ENCODE results near the gene GLI3. TPM values are rescaled to one million over a fixed set of nuclear protein-coding genes. Genes with fewer than 3 reads are reported as not detected.
A peak's percentile ranks its signal among the peaks of the same experiment; 100 is the strongest.

The GLI3 gene
- total and polyA plus RNA-seq, 2 of the 8 experiments (the other 6 are each of a cell fraction or from before 2014, with no cell fraction given) = 8.0 to 31.1 TPM

DNA sequence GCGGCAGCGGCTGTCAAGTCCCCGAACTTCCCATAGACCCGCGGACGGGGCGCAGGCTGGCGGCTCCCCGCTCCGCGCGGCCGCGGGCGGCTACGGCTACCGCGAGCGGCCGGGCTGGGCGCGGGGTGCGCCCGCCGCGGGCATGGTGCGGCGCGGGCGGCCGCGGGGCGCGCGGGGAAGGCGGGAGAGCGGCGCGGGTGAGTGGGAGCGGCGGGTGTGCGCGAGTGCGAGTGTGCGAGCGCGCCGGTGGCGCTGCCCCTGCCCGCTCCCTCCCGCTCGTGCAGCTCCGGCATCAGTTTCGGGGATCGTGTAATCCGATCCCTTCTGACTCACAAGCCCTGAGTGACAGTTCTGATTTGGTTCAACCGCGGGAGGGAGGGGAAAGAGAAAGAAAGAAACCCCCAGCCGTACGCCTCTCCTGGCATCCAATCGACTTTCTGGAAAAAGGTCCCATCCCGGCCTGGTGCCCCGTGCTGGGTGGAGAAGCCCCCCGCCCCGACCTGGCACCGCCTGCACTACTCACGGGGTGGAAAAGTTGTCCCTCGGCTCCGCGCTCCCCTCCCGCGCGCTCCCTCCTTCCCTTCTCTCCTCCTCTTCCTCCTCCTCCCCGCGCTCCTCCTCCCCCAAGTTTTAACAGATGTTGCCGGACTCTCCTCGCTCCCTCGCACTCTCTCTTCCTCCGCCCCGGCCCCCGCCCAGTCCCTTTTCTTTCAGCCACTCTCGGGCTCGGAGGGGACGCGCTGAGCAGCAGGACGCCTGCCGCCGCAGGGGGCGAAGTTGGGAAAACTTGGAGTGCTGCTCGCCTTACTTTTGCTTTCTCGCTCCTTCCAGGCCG lies at the start of gene GLI3 (continued):
- TF ChIP-seq, protein P1, sequence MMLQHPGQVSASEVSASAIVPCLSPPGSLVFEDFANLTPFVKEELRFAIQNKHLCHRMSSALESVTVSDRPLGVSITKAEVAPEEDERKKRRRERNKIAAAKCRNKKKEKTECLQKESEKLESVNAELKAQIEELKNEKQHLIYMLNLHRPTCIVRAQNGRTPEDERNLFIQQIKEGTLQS (IDR thresholded peaks at IDR 0.05; ENCODE audit: insufficient read depth, low read depth, low read length) = no peak
- TF ChIP-seq ASH2L (IDR thresholded peaks at IDR 0.05; ENCODE audit: low read length) (peak; percentile 67), GTF2F1 (IDR thresholded peaks at IDR 0.05; ENCODE audit: borderline replicate concordance, low read depth, low read length) (no peak), EZH2 (IDR thresholded peaks at IDR 0.05; ENCODE audit: low read depth, low read length, severe bottlenecking) (no peak), HDAC2 (IDR thresholded peaks at IDR 0.05; ENCODE audit: borderline replicate concordance in 1 of 2, low read depth in 2 of 2, low read length in 2 of 2) (no peak; a peak in 2 of 4 replicates), BRCA1 (IDR thresholded peaks at IDR 0.05; ENCODE audit: low read depth, low read length) (no peak), CHD1 (IDR thresholded peaks at IDR 0.05; ENCODE audit: low read depth, low read length) (no peak), TBP (IDR thresholded peaks at IDR 0.05; ENCODE audit: low read depth, low read length) (no peak), RNF2 (IDR thresholded peaks at IDR 0.05; ENCODE audit: borderline replicate concordance, low read depth, low read length, missing control alignments, poor library complexity, severe bottlenecking) (no peak), SP1 (IDR thresholded peaks at IDR 0.05; ENCODE audit: low read depth, low read length) (no peak), JUND (IDR thresholded peaks at IDR 0.05; ENCODE audit: low read length) (peak; percentile 79), NRF1 (IDR thresholded peaks at IDR 0.05; ENCODE audit: low read depth, low read length) (no peak), CREB1 (IDR thresholded peaks at IDR 0.05) (0 out of 2 replicates have a peak, but pooled peaks have one; percentile 13), SIX5 (IDR thresholded peaks at IDR 0.05; ENCODE audit: low read depth, low read length) (no peak), MAFK (IDR thresholded peaks at IDR 0.05; ENCODE audit: low read depth, low read length) (no peak), TEAD4 (IDR thresholded peaks at IDR 0.05; ENCODE audit: low read depth, low read length) (0 out of 2 replicates have a peak, but pooled peaks have one; percentile 6), SRF (IDR thresholded peaks at IDR 0.05; ENCODE audit: low read depth, low read length) (no peak), BACH1 (IDR thresholded peaks at IDR 0.05; ENCODE audit: low read length) (no peak)
- TF ChIP-seq, protein P2, sequence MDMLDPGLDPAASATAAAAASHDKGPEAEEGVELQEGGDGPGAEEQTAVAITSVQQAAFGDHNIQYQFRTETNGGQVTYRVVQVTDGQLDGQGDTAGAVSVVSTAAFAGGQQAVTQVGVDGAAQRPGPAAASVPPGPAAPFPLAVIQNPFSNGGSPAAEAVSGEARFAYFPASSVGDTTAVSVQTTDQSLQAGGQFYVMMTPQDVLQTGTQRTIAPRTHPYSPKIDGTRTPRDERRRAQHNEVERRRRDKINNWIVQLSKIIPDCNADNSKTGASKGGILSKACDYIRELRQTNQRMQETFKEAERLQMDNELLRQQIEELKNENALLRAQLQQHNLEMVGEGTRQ (IDR thresholded peaks at IDR 0.05; ENCODE audit: low read length) = no peak
- TF ChIP-seq, protein P3, sequence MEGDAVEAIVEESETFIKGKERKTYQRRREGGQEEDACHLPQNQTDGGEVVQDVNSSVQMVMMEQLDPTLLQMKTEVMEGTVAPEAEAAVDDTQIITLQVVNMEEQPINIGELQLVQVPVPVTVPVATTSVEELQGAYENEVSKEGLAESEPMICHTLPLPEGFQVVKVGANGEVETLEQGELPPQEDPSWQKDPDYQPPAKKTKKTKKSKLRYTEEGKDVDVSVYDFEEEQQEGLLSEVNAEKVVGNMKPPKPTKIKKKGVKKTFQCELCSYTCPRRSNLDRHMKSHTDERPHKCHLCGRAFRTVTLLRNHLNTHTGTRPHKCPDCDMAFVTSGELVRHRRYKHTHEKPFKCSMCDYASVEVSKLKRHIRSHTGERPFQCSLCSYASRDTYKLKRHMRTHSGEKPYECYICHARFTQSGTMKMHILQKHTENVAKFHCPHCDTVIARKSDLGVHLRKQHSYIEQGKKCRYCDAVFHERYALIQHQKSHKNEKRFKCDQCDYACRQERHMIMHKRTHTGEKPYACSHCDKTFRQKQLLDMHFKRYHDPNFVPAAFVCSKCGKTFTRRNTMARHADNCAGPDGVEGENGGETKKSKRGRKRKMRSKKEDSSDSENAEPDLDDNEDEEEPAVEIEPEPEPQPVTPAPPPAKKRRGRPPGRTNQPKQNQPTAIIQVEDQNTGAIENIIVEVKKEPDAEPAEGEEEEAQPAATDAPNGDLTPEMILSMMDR (IDR thresholded peaks at IDR 0.05; ENCODE audit: control extremely low read depth in 1 of 3, insufficient read depth in 1 of 3, low read depth in 1 of 3, low read length in 3 of 3) = no peak
